B cell (primary cell): ENCODE measurements around the gene SMIM5. TPM values are rescaled to one million over a fixed set of nuclear protein-coding genes. Genes with fewer than 3 reads are reported as not detected.
A peak's percentile ranks its signal among the peaks of the same experiment; 100 is the strongest.

Experiments used
- ATAC-seq: fragments of 200-7000 bp; cut with Tn5 transposase; one replicate; pipeline ENCODE4 v1.10.0; 2021; ENCODE audit warnings: low read depth, mild to moderate bottlenecking, moderate number of reproducible peaks, moderate library complexity
- CTCF ChIA-PET: fragments of 350-600 bp; sonication (Branson Sonifier 250); formaldehyde crosslinking; loops from one replicate; lab custom pipeline; 2021; ENCODE audit warnings: antibody characterized with exemption, inconsistent platforms; lab: Charles Lee
- POLR2A ChIA-PET: fragments of 350-600 bp; sonication (Branson Sonifier 250); formaldehyde crosslinking; loops from one replicate; lab custom pipeline; 2021; ENCODE audit warnings: antibody characterized with exemption; lab: Charles Lee
- DNase-seq: peaks from one replicate; pipeline ENCODE4 v3.0.0; 2013
- H2AFZ ChIP-seq: 2 replicates; pipeline ENCODE4 v1.6.1; 2012; ENCODE audit warnings: mild to moderate bottlenecking, low read depth, low read length; ENCODE audit not compliant: insufficient read depth, poor library complexity, severe bottlenecking
- H3K27ac ChIP-seq, 2 donors: 1 replicate in 1 of 2; 2 replicates in 1 of 2; pipeline ENCODE4 v1.5.1; 2012 to 2013; ENCODE audit warnings: low read length in 2 of 2, mild to moderate bottlenecking in 2 of 2, moderate library complexity in 1 of 2
- H3K27me3 ChIP-seq, 4 experiments: fragments of 200-600 bp in 1 of 4; sonication (generic) in 1 of 4; replicated peaks in 1 of 4; 1 replicate in 2 of 4; 2 replicates in 2 of 4; pipeline versions ENCODE4 v1.6.1 to v1.7.0; 2013 to 2016; ENCODE audit warnings: low read length in 3 of 4, mild to moderate bottlenecking in 2 of 4, mixed read lengths in 1 of 4, moderate library complexity in 1 of 4; ENCODE audit not compliant: insufficient read depth in 4 of 4, control insufficient read depth in 3 of 4; ENCODE audit errors: control extremely low read depth in 1 of 4
- H3K36me3 ChIP-seq, 2 experiments: replicated peaks in 1 of 2; 1 replicate in 1 of 2; 2 replicates in 1 of 2; pipeline versions ENCODE4 v1.6.1 to v1.7.1; 2013; ENCODE audit warnings: low read length in 1 of 2; ENCODE audit not compliant: insufficient read depth in 2 of 2, control insufficient read depth in 1 of 2; ENCODE audit errors: control extremely low read depth in 1 of 2, extremely low read depth in 1 of 2
- H3K4me1 ChIP-seq, 2 donors: fragments of 200-600 bp in 1 of 2; sonication (generic) in 1 of 2; 1 replicate in 1 of 2; 2 replicates in 1 of 2; pipeline versions ENCODE4 v1.5.1 to v1.6.1; 2013 to 2017; ENCODE audit warnings: low read length in 2 of 2; ENCODE audit not compliant: control insufficient read depth in 2 of 2, insufficient read depth in 2 of 2
- H3K4me2 ChIP-seq: replicated peaks from 2 replicates; pipeline ENCODE3; 2012; ENCODE audit warnings: mild to moderate bottlenecking, low read depth, low read length; ENCODE audit not compliant: poor library complexity, severe bottlenecking
- H3K4me3 ChIP-seq, 5 experiments: fragments of 200-600 bp in 1 of 5; sonication (generic) in 1 of 5; 1 replicate in 3 of 5; 2 replicates in 2 of 5; pipeline versions ENCODE4 v1.5.1 to v1.7.0; 2011 to 2016; ENCODE audit warnings: low read length in 4 of 5, mild to moderate bottlenecking in 4 of 5, low read depth in 2 of 5, control low read depth in 1 of 5, moderate library complexity in 1 of 5; ENCODE audit not compliant: insufficient read depth in 1 of 5; ENCODE audit errors: control extremely low read depth in 1 of 5, extremely low read depth in 1 of 5
- H3K79me2 ChIP-seq: fragments of 200-600 bp; sonication (generic); one replicate; pipeline ENCODE4 v1.6.0; 2016; ENCODE audit warnings: low read length; ENCODE audit not compliant: control insufficient read depth, insufficient read depth
- H3K9ac ChIP-seq: fragments of 200-600 bp; sonication (generic); 2 replicates; pipeline ENCODE4 v1.6.1; 2017; ENCODE audit warnings: mild to moderate bottlenecking, low read length, moderate library complexity
- H3K9me3 ChIP-seq, 3 donors: one replicate each; pipeline versions ENCODE4 v1.6.1 to v1.7.1; 2013; ENCODE audit warnings: low read length in 2 of 3; ENCODE audit not compliant: control insufficient read depth in 2 of 3, insufficient read depth in 1 of 3; ENCODE audit errors: control extremely low read depth in 1 of 3
- H4K20me1 ChIP-seq: 2 replicates; pipeline ENCODE4 v1.6.0; 2012; ENCODE audit warnings: mild to moderate bottlenecking, low read length; ENCODE audit not compliant: insufficient read depth, control insufficient read depth, poor library complexity, severe bottlenecking
- H3K27ac Mint-ChIP-seq: one replicate; pipeline ENCODE4 v1.8.0; 2021; ENCODE audit warnings: mixed read lengths
- H3K27me3 Mint-ChIP-seq: one replicate; pipeline ENCODE4 v1.8.0; 2021; ENCODE audit warnings: mixed read lengths
- H3K4me1 Mint-ChIP-seq: one replicate; pipeline ENCODE4 v1.8.0; 2021; ENCODE audit warnings: mixed read lengths
- H3K4me3 Mint-ChIP-seq: one replicate; pipeline ENCODE4 v1.8.0; 2021; ENCODE audit warnings: mixed read lengths
- H3K9me3 Mint-ChIP-seq: one replicate; pipeline ENCODE4 v1.8.0; 2022; ENCODE audit warnings: mixed read lengths; ENCODE audit not compliant: insufficient read depth
- CTCF ChIP-seq: fragments of 200-600 bp; IDR thresholded peaks from one replicate; pipeline ENCODE4 v1.8.0; 2022; ENCODE audit warnings: antibody characterized with exemption, mild to moderate bottlenecking
- EZH2 ChIP-seq: IDR thresholded peaks from 2 replicates; pipeline ENCODE4 v1.6.1; 2012; ENCODE audit warnings: borderline replicate concordance, low read depth, mild to moderate bottlenecking, moderate library complexity, low read length; ENCODE audit not compliant: insufficient read depth, poor library complexity, severe bottlenecking
- WGBS: methylation state at CpG from one replicate; pipeline ENCODE4 v1.1.5; 2013; ENCODE audit warnings: missing lambda C conversion rate; ENCODE audit not compliant: insufficient coverage; 5-methylcytosine and 5-hydroxymethylcytosine counted together
- intact Hi-C: fragments of 100-400 bp; cut with micrococcal nuclease; formaldehyde crosslinking; loops from one replicate; pipeline ENCODE4 v1.10.0; 2022
- polyA plus RNA-seq: library from polyadenylated mRNA; depleted of rRNA; stranded (reverse); fragments of >200 nt; gene quantifications from 2 replicates; pipeline ENCODE4 v1.2.3, GENCODE V29; 2012
- total RNA-seq, 2 donors: library from RNA; stranded (reverse); fragments of 120-200 nt in 1 of 2; gene quantifications; 1 replicate in 1 of 2; 2 replicates in 1 of 2; pipeline versions ENCODE4 v1.2.3 to v1.2.4, GENCODE V29; 2013 to 2022

Gene SMIM5
- total and polyA plus RNA-seq, 2 donors (not counting 1 experiment from before 2014, with no cell fraction given): 0.62 to 7.6 TPM

GRCh38 chr17:75621489-75621888, 11.7 kb upstream of the SMIM5 start:
- no peak overlapping the region for H3K4me2 ChIP-seq
- no peaks in the 10 kb centered on the region for H4K20me1 ChIP-seq
- H2AFZ ChIP-seq: no peak overlapping the region
- DNase-seq (no peak), ATAC-seq (no peak)
- Mint-ChIP-seq H3K4me3 (no peak overlapping the region), H3K27ac (no peak overlapping the region), H3K9me3 (no peaks in the 10 kb centered on the region), H3K27me3 (no peaks in the 10 kb centered on the region), H3K4me1 (peaks cover 2% of the 10 kb centered on the region)
- H3K36me3 ChIP-seq: peaks cover 0 to 68% of the 10 kb centered on the region in 2 experiments
- intact Hi-C loops: no loop called here
- no peaks in the 10 kb centered on the region for H3K9me3 ChIP-seq
- no peak for TF ChIP-seq CTCF
- no peak for TF ChIP-seq EZH2
- no peak overlapping the region for H3K4me3 ChIP-seq
- H3K79me2 ChIP-seq: no peaks in the 10 kb centered on the region
- ChIA-PET POLR2A (no interaction called here), CTCF (interaction anchor here (1.1 to 3.4 kb wide), 4 partner anchors 11 to 132 kb away, joined by 3 to 24 read pairs (median 7); partner anchors contain the start of gene SMIM5)
- no peaks in the 10 kb centered on the region for H3K27me3 ChIP-seq
- H3K4me1 ChIP-seq: no peaks in the 10 kb centered on the region
- WGBS: 97% methylated on average over 2 of the region's 4 CpGs
- H3K27ac ChIP-seq: no peak overlapping the region
- H3K9ac ChIP-seq: no peak overlapping the region

GRCh38 chr17:75622076-75622475, 11.2 kb upstream of the SMIM5 start:
- ChIA-PET POLR2A (no interaction called here), CTCF (interaction anchor here (1.1 to 3.7 kb wide), 4 partner anchors 11 to 126 kb away, joined by 3 to 27 read pairs (median 14); partner anchors contain the start of gene SMIM5)
- WGBS: 92% methylated on average over 6 of the region's 8 CpGs
- no peak overlapping the region for H3K27ac ChIP-seq
- no peaks in the 10 kb centered on the region for H3K27me3 ChIP-seq
- no peak for TF ChIP-seq CTCF
- no peak for TF ChIP-seq EZH2
- DNase-seq: no peak
- H3K36me3 ChIP-seq: peaks cover 0 to 68% of the 10 kb centered on the region in 2 experiments
- H3K4me1 Mint-ChIP-seq: peaks cover 2% of the 10 kb centered on the region
- no peak overlapping the region for H3K4me3 Mint-ChIP-seq
- no peaks in the 10 kb centered on the region for H4K20me1 ChIP-seq
- no peaks in the 10 kb centered on the region for H3K9me3 ChIP-seq
- no peak overlapping the region for H2AFZ ChIP-seq
- no peaks in the 10 kb centered on the region for H3K4me1 ChIP-seq
- H3K4me2 ChIP-seq: no peak overlapping the region
- H3K4me3 ChIP-seq: no peak overlapping the region
- no peaks in the 10 kb centered on the region for H3K27me3 Mint-ChIP-seq
- H3K27ac Mint-ChIP-seq: peak overlapping the region; percentile 8
- H3K79me2 ChIP-seq: no peaks in the 10 kb centered on the region
- intact Hi-C loops: no loop called here
- ATAC-seq: no peak
- H3K9ac ChIP-seq: no peak overlapping the region
- H3K9me3 Mint-ChIP-seq: no peaks in the 10 kb centered on the region
